GM12865 (cell line): Measurements from ENCODE around the gene CLIP4.

Experiments
- DNase-seq: peaks from one replicate; pipeline ENCODE4 v3.0.0; 2010; ENCODE audit warnings: low read depth
- H3K4me3 ChIP-seq: 2 replicates; pipeline ENCODE4 v1.5.1; 2011; ENCODE audit warnings: mild to moderate bottlenecking, low read depth, low read length, control low read depth
- CTCF ChIP-seq: IDR thresholded peaks from 2 replicates; pipeline ENCODE4 v1.5.1; 2011; ENCODE audit warnings: low read length, control low read depth, low read depth, inconsistent platforms; ENCODE audit not compliant: insufficient read depth; ENCODE audit errors: missing control alignments

Gene CLIP4

GRCh38 chr2:29222381-29223179, 107.4 kb downstream of the CLIP4 start:
- TF ChIP-seq CTCF, result no peak
- no peak for DNase-seq
- no peak overlapping the region for H3K4me3 ChIP-seq

- DNase-seq, result no peak
- no peak overlapping the region for H3K4me3 ChIP-seq
- no peak for TF ChIP-seq CTCF
Measured at GRCh38 chr2:29223257-29223656, 108.0 kb downstream of the CLIP4 start.

- H3K4me3 ChIP-seq, result no peak overlapping the region
- no peak for TF ChIP-seq CTCF
- DNase-seq, result no peak
Measured at GRCh38 chr2:29223851-29224692, 108.9 kb downstream of the CLIP4 start.

GRCh38 chr2:29224693-29225551, 109.7 kb downstream of the CLIP4 start:
- no peak for DNase-seq
- H3K4me3 ChIP-seq, result no peak overlapping the region
- TF ChIP-seq CTCF, result no peak

- H3K4me3 ChIP-seq, result no peak overlapping the region
- TF ChIP-seq CTCF, result no peak
- DNase-seq, result no peak
Measured at GRCh38 chr2:29225814-29226213, 110.6 kb downstream of the CLIP4 start.

GRCh38 chr2:29226375-29226774, 111.2 kb downstream of the CLIP4 start:
- DNase-seq, result no peak
- no peak overlapping the region for H3K4me3 ChIP-seq
- TF ChIP-seq CTCF, result no peak
